Hepatocyte (in vitro differentiated cells): ENCODE measurements around the gene GCNT2.

Experiments used
- CTCF ChIP-seq: fragments of 200-600 bp; sonication (generic); IDR thresholded peaks from 2 replicates; pipeline ENCODE4 v1.5.1; 2016; ENCODE audit warnings: antibody characterized with exemption, mild to moderate bottlenecking; ENCODE audit not compliant: poor library complexity
- EZH2 ChIP-seq: fragments of 200-600 bp; sonication (generic); IDR thresholded peaks from 2 replicates; pipeline ENCODE4 v1.6.1; 2016; ENCODE audit warnings: antibody characterized with exemption, mild to moderate bottlenecking, borderline replicate concordance

- no peak for TF ChIP-seq CTCF
- TF ChIP-seq EZH2, result no peak
Measured at GRCh38 chr6:10659699-10660348, 138.7 kb downstream of the GCNT2 start.
